Smooth muscle cell (in vitro differentiated cells): Measurements from ENCODE around the gene ABCF1. TPM values are rescaled to one million over a fixed set of nuclear protein-coding genes. Genes with fewer than 3 reads are reported as not detected.
"Not testable (repeated sequence)": the region's sequence is repeated elsewhere in the genome, so short reads cannot be mapped to it uniquely, and the experiment has no call there.

Source experiments
- DNase-seq: peaks from one replicate; lab custom pipeline; 2025; ENCODE audit not compliant: unreplicated experiment; lab: John Stamatoyannopoulos, UW
- H2AFZ ChIP-seq: fragments of 200-600 bp; sonication (generic); 2 replicates; pipeline ENCODE4 v1.6.0; 2016; ENCODE audit warnings: antibody characterized with exemption, low read depth, mild to moderate bottlenecking
- H3F3A ChIP-seq: fragments of 200-600 bp; sonication (generic); 2 replicates; pipeline ENCODE4 v1.6.0; 2017; ENCODE audit warnings: antibody characterized with exemption, low read depth
- H3K27ac ChIP-seq: fragments of 200-600 bp; sonication (generic); 2 replicates; pipeline ENCODE4 v1.5.1; 2016; ENCODE audit warnings: low read depth, mild to moderate bottlenecking
- H3K27me3 ChIP-seq: fragments of 200-600 bp; sonication (generic); 2 replicates; pipeline ENCODE4 v1.6.1; 2016; ENCODE audit warnings: low read depth, mild to moderate bottlenecking
- H3K36me3 ChIP-seq: fragments of 200-600 bp; sonication (generic); 2 replicates; pipeline ENCODE4 v1.5.1; 2016; ENCODE audit warnings: low read depth
- H3K4me1 ChIP-seq: fragments of 200-600 bp; sonication (generic); 2 replicates; pipeline ENCODE4 v1.5.1; 2016; ENCODE audit warnings: low read depth
- H3K4me2 ChIP-seq: fragments of 200-600 bp; sonication (generic); 2 replicates; pipeline ENCODE4 v1.6.0; 2016; ENCODE audit warnings: mild to moderate bottlenecking
- H3K4me3 ChIP-seq: fragments of 200-600 bp; sonication (generic); 2 replicates; pipeline ENCODE4 v1.5.1; 2016; ENCODE audit warnings: mild to moderate bottlenecking
- H3K79me2 ChIP-seq: fragments of 200-600 bp; sonication (generic); 2 replicates; pipeline ENCODE4 v1.6.0; 2016; ENCODE audit warnings: low read depth, mild to moderate bottlenecking
- H3K9ac ChIP-seq: fragments of 200-600 bp; sonication (generic); 2 replicates; pipeline ENCODE4 v1.6.0; 2016; ENCODE audit warnings: low read depth
- H3K9me3 ChIP-seq: fragments of 200-600 bp; sonication (generic); replicated peaks from 2 replicates; pipeline ENCODE4 v1.5.1; 2016; ENCODE audit warnings: low read depth
- H4K20me1 ChIP-seq: fragments of 200-600 bp; sonication (generic); 2 replicates; pipeline ENCODE4 v1.6.0; 2016; ENCODE audit warnings: low read depth
- CTCF ChIP-seq: fragments of 200-600 bp; sonication (generic); IDR thresholded peaks from 2 replicates; pipeline ENCODE4 v1.5.1; 2017; ENCODE audit warnings: borderline replicate concordance, mild to moderate bottlenecking, antibody characterized with exemption; ENCODE audit not compliant: insufficient read depth, poor library complexity, severe bottlenecking
- WGBS: methylation state at CpG from one replicate; pipeline ENCODE4 v1.1.7; 2016; ENCODE audit warnings: low lambda C conversion rate; 5-methylcytosine and 5-hydroxymethylcytosine counted together
- polyA plus RNA-seq: library from polyadenylated mRNA; unstranded; fragments of >200 nt; fragmentation: Nextera tagmentation; extraction: Ambion mirVana; gene quantifications from 2 replicates; pipeline ENCODE4 v1.2.1, GENCODE V29; 2016
- total RNA-seq: library from RNA; depleted of rRNA; stranded (reverse); fragments of >200 nt; gene quantifications from 2 replicates; pipeline ENCODE4 v1.2.3, GENCODE V29; 2014

ABCF1 gene
- total and polyA plus RNA-seq, 2 experiments from 2014 or later: 34.7 to 39.1 TPM

GRCh38 chr6:30597315-30598144 lies 26.3 kb downstream of the ABCF1 start:
- H3K27ac ChIP-seq, H3K4me2 ChIP-seq, DNase-seq, H3K4me1 ChIP-seq, H2AFZ ChIP-seq, H3K9me3 ChIP-seq, H3K79me2 ChIP-seq, H3K27me3 ChIP-seq, H3K4me3 ChIP-seq, H3K9ac ChIP-seq, H3K36me3 ChIP-seq: not testable (repeated sequence)
- Histone ChIP-seq H3F3A (peaks cover 31% of the 10 kb centered on the region), H4K20me1 (peaks cover 32% of the 10 kb centered on the region)
- 76% methylated on average over 13 of the region's 15 CpGs for WGBS
- peak; percentile 57 for TF ChIP-seq CTCF

- no peak for TF ChIP-seq CTCF
- DNase-seq: no peak
- Histone ChIP-seq H3K36me3 (peaks cover 18% of the 10 kb centered on the region), H3K27me3 (no peaks in the 10 kb centered on the region), H3K9me3 (no peaks in the 10 kb centered on the region), H3K9ac (no peak overlapping the region), H3K79me2 (no peaks in the 10 kb centered on the region), H3K4me1 (no peaks in the 10 kb centered on the region), H3K4me2 (no peak overlapping the region), H3K4me3 (no peak overlapping the region), H3F3A (peaks cover 43% of the 10 kb centered on the region), H3K27ac (peak overlapping the region; percentile 7), H4K20me1 (peaks cover 47% of the 10 kb centered on the region), H2AFZ (no peak overlapping the region)
- WGBS: 94% methylated on average over 12 of the region's 12 CpGs
Observed at GRCh38 chr6:30598912-30599624, 27.8 kb downstream of the ABCF1 start.

GRCh38 chr6:30599625-30600324 lies 28.5 kb downstream of the ABCF1 start:
- no peaks in the 10 kb centered on the region for H3K79me2 ChIP-seq
- peaks cover 43% of the 10 kb centered on the region for H3F3A ChIP-seq
- H4K20me1 ChIP-seq: peaks cover 54% of the 10 kb centered on the region
- H3K27me3 ChIP-seq: no peaks in the 10 kb centered on the region
- no peak for TF ChIP-seq CTCF
- no peak overlapping the region for H3K4me3 ChIP-seq
- H3K27ac ChIP-seq: peak overlapping the region; percentile 7
- no peaks in the 10 kb centered on the region for H3K4me1 ChIP-seq
- no peak overlapping the region for H3K4me2 ChIP-seq
- H3K36me3 ChIP-seq: peaks cover 22% of the 10 kb centered on the region
- H2AFZ ChIP-seq: no peak overlapping the region
- H3K9me3 ChIP-seq: no peaks in the 10 kb centered on the region
- WGBS: 92% methylated on average over 13 of the region's 13 CpGs
- no peak for DNase-seq
- H3K9ac ChIP-seq: no peak overlapping the region
